ENCODE results near the gene NYAP1. TPM values are rescaled to one million over a fixed set of nuclear protein-coding genes. Genes with fewer than 3 reads are reported as not detected.
"Not testable (repeated sequence)": the region's sequence is repeated elsewhere in the genome, so short reads cannot be mapped to it uniquely, and the experiment has no call there.

NYAP1 gene
- under 1 TPM; 0.23 to 0.32 TPM for total RNA-seq

DNA sequence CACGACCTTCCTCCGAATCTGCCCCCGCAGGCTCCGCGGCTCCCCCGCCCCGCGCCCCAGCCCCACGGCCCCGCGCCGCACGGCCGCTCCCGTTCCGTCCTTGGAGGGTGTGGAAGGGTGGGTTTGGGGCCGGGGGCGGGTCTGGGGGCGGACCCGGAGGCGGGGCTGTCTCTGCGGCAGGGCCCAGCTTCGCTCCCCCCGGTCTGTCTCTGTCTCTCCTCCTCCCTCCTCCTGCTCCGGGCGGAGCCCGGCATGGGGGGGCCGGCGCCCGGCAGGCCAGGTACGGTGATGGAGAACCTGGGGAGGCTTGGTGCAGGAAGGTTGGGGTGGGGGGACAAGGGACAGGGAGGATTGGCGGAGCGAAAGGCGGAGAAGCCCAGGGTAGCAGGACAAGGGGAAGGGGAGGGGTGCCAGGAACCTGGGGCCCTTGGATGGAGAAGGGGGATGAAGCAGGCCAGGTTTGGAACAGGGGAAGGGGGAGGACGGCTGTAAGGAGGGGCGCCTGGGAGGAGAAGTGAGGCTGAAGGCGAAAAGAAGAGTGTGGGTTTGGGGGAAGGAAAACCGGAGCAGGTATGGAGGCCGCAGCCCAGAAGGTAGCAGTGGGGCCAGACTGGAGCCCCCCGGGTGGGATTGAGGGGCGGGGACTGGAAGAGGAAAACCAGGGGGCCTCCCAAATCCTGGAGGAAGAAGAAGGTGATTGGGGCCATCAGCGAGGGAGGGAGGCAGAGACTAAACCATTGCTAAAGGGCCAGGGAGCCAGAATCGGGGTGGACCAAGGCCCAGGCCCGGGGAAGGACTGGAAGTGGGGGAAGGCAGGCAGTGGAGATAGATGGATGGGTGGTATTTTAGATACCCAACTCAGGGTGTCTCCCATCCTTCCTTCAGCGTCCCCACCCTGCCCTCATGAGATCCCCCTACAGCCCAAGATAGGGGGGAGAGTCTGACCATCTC lies at the start of gene NYAP1:
Gene NYAP1, plus strand, starts transcription at position 206 of the 951 bp plus-strand sequence. CDS start 1,385 bp downstream, outside the sequence.
- CTCF ChIA-PET: interaction anchor here (1.1 to 1.4 kb wide), 2 partner anchors 10 to 13 kb away, joined by 3 to 4 read pairs; no protein-coding TSS in a partner anchor

DNA sequence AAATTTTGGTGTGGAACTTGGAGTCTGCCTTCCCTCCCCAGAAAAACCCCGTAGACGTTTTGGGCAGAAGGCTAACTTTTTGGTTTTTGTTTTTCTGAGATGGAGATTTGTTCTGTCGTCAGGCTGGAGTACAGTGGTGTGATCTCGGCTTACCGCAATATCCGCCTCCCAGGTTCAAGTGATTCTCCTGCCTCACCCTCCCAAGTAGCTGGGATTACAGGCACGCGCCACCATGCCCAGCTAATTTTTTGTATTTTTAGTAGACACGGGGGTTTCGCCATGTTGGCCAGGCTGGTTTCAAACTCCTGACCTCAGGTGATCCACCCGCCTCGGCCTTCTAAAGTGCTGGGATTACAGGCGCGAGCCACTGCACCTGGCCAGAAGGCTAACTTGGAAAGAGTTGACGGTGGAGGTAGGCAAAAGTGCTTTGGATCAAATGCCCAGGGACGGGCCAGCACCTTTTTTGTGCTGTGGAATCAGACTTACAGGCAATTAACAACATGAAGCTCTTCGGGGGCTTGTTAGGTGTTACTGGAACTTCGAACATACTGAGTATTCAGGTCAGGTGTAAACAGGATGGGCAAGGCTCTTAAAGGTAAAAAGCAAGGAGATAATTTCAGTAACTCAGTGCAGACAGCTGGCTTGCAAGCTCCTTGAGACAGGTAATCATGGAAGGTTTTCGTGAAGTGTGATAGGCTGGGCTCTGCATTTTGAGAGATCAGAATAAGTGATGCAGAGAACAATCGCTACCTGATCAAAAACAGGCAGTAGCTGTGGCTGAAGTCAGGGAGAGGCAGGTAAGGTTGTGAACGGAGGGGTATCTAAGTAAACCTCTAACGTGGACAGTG lies 49.2 kb upstream of the NYAP1 start:
- CTCF ChIA-PET: interaction anchor here (1.0 to 2.1 kb wide), 3 partner anchors 10 to 48 kb away, joined by 3 to 8 read pairs (median 3); no protein-coding TSS in a partner anchor
- H3K27me3 Mint-ChIP-seq: no peaks in the 10 kb centered on the region
- H3K4me1 Mint-ChIP-seq: peaks cover 63% of the 10 kb centered on the region
- POLR2A ChIA-PET: interaction anchor here (1.3 kb wide), 1 partner anchor 10 kb away, joined by 6 read pairs; no protein-coding TSS in a partner anchor
- peaks cover 57% of the 10 kb centered on the region for H3K36me3 Mint-ChIP-seq (ENCODE audit: low read depth)
- no peaks in the 10 kb centered on the region for H3K9me3 Mint-ChIP-seq
- no peak for DNase-seq
- peak overlapping the region; percentile 90 for H3K4me3 Mint-ChIP-seq
- peak overlapping the region; percentile 93 for H3K27ac Mint-ChIP-seq

More for the DNA sequence above, at the start of gene NYAP1:
- peaks cover 1% of the 10 kb centered on the region for H3K36me3 Mint-ChIP-seq (ENCODE audit: low read depth)
- no peaks in the 10 kb centered on the region for H3K9me3 Mint-ChIP-seq
- no peaks in the 10 kb centered on the region for H3K27me3 Mint-ChIP-seq
- peak within 1 kb of the TSS; percentile 83 for H3K4me3 Mint-ChIP-seq
- peak within 1 kb of the TSS; percentile 71 for H3K27ac Mint-ChIP-seq
- DNase-seq: peak; percentile 43
- peaks cover 27% of the 10 kb centered on the region for H3K4me1 Mint-ChIP-seq
- POLR2A ChIA-PET: no interaction called here

DNA sequence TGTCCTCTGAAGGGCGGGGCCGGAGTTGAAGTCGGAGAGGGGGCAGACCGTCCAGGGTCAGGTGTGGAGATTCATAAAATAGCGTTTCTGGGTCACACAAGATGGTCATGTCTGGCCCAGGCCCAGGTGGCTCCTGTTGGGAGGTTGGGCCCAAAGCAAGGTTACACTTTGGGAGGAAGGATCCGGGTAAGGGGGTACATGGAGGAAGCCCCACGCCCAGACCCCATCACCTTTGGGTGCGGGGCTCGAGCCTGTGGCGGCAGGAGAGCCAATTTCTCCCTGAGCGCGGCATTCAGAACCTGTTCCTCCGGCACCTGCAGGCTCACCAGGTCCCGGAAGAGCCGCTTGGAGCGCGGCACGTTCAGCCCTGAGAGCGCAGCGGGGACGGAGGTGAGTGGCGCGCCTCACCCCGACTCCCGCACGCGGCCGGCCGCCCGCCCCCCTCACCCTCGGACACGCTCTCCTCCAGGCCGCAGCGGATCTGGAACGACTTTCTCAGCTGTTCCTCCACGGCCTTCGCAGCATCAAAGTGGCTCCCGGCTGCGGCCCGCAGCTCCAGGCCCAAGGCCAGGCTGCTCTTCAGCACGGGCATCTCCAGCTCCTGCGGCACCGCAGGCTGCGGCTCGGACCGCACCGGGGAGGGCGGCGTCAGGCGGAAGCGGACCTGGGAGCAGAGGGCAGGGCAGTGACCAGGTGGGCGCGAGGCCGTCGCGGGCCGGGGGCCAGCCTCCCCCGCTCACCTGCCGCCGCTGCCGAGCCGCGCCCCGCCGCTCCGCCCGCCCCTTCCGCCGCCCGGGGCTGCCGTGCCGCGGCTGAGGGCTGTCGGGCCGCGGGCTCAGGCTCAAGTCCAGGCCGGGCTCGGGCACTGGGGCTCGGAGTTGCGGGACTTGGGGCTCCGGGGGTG lies 48.1 kb upstream of the NYAP1 start:
- H3K27ac Mint-ChIP-seq: peak overlapping the region; percentile 97
- peak; percentile 58 for DNase-seq
- peak overlapping the region; percentile 95 for H3K4me3 Mint-ChIP-seq
- H3K36me3 Mint-ChIP-seq (ENCODE audit: low read depth): peaks cover 50% of the 10 kb centered on the region
- H3K27me3 Mint-ChIP-seq: no peaks in the 10 kb centered on the region
- ChIA-PET CTCF (interaction anchor here (0.9 to 2.1 kb wide), 6 partner anchors 9 to 417 kb away, joined by 3 to 8 read pairs (median 3); partner anchors contain the start of gene SLC12A9), POLR2A (no interaction called here)
- H3K9me3 Mint-ChIP-seq: no peaks in the 10 kb centered on the region
- peaks cover 57% of the 10 kb centered on the region for H3K4me1 Mint-ChIP-seq

DNA sequence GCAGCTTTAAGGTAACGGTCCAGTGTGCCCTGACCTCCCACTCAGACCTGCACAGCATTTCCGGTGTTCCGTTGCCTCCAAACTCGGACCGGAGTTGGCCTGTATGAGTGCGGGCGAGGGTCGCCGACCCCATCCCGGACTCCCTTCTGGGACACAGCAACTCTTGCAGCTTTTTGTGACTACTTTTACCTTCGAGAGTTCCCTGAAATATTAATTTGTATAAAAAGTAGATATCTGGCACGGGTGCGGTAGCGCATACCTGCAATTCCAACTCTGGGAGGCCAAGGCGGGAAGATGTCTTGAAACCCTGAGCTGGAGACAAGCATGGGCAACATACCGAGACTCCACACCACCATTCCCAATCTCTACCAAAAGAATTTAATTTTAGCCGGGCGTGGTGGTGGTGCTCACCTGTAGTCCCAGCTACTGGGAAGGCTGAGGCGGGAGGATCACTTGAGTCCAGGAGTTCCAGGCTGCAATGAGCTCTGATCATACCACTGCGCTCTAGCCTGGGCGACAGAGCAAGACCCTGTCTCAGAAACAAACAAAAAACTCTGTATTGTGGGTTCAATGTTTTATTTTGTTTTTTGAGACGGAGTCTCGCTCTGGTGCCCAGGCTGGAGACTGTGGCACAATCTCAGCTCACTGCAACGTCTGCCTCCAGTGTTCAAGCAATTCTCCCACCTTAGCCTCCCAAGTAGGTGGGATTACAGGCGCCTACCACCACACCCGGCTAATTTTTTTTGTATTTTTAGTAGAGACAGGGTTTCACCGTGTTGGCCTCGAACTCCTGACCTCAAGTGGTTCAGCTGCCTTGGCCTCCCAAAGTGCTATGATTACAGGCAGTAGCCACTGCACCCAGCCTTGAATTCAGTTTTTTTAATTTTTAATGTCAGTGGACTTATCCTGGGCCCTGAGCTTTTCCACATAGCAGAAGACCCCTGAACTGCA lies 46.3 kb upstream of the NYAP1 start:
- POLR2A ChIA-PET: no interaction called here
- Mint-ChIP-seq H3K4me3 (peak overlapping the region; percentile 95), H3K27me3 (no peaks in the 10 kb centered on the region), H3K4me1 (peaks cover 39% of the 10 kb centered on the region), H3K36me3 (ENCODE audit: low read depth) (peaks cover 35% of the 10 kb centered on the region), H3K9me3 (no peaks in the 10 kb centered on the region), H3K27ac (peak overlapping the region; percentile 97)
- CTCF ChIA-PET: interaction anchor here (0.7 to 1.9 kb wide), 11 partner anchors 9 to 415 kb away, joined by 3 to 8 read pairs (median 3); partner anchors contain the start of gene SLC12A9
- DNase-seq: no peak

DNA sequence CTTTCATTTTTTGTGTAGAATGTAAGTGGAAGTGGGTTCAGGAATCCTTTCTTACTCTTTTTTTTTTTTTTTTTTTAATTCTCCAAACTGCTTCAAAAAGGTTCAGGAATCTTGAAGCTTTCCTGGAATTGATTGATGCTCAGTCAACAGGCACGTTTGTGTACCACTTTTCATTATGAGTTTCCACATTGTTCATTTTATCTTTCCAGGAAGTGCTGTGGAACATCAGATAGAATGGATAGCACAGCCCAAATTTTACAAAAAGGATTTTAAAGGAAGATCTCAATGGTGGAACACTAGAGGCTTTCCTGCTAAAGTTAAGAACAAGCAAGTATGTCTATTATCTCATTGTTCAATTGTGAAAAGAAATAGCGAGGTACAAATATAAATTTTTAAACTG lies 45.6 kb upstream of the NYAP1 start:
- ChIA-PET CTCF (interaction anchor here (0.7 to 1.9 kb wide), 3 partner anchors 10 to 1038 kb away, joined by 5 to 8 read pairs (median 5); no protein-coding TSS in a partner anchor), POLR2A (no interaction called here)
- DNase-seq: no peak
- Mint-ChIP-seq H3K4me1 (peaks cover 36% of the 10 kb centered on the region), H3K36me3 (ENCODE audit: low read depth) (peaks cover 28% of the 10 kb centered on the region), H3K9me3 (no peaks in the 10 kb centered on the region), H3K27me3 (no peaks in the 10 kb centered on the region), H3K27ac (no peak overlapping the region), H3K4me3 (no peak overlapping the region)

DNA sequence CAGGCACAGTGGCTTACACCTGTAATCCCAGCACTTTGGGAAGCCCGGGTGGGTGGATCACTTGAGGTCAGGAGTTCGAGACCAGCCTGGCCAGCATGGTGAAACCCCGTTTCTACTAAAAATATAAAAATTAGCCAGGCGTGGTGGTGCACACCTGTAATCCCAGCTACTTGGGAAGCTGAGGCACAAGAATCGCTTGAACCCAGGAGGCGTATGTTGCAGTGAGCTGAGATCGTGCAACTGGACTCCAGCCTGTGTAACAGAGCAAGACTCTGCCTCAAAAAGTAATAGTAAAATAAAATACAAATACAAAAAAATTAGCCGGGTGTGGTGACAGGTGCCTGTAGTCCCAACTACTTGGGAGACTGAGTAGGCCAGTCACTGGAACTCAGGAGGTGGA lies 45.0 kb upstream of the NYAP1 start:
- POLR2A ChIA-PET, H3K4me3 Mint-ChIP-seq, H3K27me3 Mint-ChIP-seq, DNase-seq, H3K9me3 Mint-ChIP-seq, H3K27ac Mint-ChIP-seq: not testable (repeated sequence)
- Mint-ChIP-seq H3K36me3 (ENCODE audit: low read depth) (peaks cover 22% of the 10 kb centered on the region), H3K4me1 (peaks cover 34% of the 10 kb centered on the region)
- CTCF ChIA-PET: interaction anchor here (0.7 to 1.9 kb wide), 2 partner anchors 11 to 1039 kb away, joined by 5 to 8 read pairs; no protein-coding TSS in a partner anchor

DNA sequence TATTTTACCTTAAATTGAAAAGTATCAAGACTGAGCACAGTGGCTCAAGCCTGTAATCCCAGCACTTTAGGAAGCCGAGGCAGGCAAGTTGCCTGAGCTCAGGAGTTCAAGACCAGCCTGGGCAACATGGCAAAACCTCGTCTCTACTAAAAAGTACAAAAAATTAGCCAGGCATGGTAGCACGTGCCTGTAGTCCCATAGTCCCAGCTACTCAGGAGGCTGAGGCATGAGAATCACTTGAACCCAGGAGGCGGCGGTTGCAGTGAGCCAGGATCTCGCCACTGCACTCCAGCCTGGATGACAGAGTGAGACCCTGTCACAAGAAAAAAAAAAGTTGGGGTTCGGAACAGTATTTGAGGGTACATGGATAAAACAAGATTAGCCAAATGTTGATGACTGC lies 44.5 kb upstream of the NYAP1 start:
- POLR2A ChIA-PET, H3K9me3 Mint-ChIP-seq, DNase-seq, H3K27ac Mint-ChIP-seq, H3K27me3 Mint-ChIP-seq, H3K4me3 Mint-ChIP-seq: not testable (repeated sequence)
- CTCF ChIA-PET: interaction anchor here (1.0 to 2.6 kb wide), 2 partner anchors 11 to 15 kb away, joined by 3 to 8 read pairs; no protein-coding TSS in a partner anchor
- H3K36me3 Mint-ChIP-seq (ENCODE audit: low read depth): peaks cover 17% of the 10 kb centered on the region
- H3K4me1 Mint-ChIP-seq: peaks cover 30% of the 10 kb centered on the region

DNA sequence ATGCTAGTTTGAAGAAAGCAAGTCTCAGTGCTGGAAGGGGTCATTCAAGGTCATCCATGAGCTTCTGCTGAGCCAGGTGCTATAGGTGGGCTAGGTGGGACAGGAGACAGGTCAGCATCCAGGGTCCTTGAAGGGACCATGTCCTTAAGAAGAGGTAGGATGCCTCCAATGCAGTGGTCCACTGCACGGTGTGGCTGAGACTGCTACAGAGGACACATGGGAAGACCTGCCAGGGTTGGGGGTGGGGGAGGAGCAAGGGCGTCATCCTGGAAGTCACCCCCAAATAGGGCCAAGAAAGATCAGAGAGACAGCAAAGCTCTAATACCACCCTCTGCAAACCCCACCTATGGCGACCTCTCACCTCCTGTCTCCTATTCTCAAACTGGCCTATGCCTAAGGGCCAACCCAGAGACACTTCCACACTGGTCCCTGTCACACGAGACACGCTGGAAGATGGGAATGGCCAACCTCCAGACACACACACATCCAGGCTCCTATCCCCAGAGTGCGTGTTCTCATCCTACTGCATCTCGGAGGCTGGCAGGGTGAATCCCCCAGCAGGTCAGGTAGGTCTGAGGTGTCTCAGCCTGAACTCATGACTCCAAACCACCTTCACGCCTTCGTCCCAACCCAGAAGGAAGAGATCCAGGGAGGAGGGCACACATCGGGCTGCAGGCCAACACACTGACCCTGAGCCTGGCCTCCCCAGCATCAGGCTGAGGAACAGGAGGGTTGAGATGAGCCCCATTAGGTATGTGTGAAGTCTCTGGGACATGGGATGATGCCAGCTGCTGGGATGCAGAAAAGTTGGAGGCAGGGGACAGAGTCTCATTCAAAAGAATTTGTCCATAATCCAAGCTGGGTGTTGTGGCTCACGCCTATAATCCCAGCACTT lies 41.8 kb upstream of the NYAP1 start:
- Mint-ChIP-seq H3K9me3 (no peaks in the 10 kb centered on the region), H3K36me3 (ENCODE audit: low read depth) (no peaks in the 10 kb centered on the region), H3K4me3 (no peak overlapping the region), H3K4me1 (peaks cover 33% of the 10 kb centered on the region), H3K27ac (no peak overlapping the region), H3K27me3 (no peaks in the 10 kb centered on the region)
- DNase-seq: no peak
- CTCF ChIA-PET: interaction anchor here (1.2 to 2.6 kb wide), 3 partner anchors 8 to 41 kb away, joined by 3 to 8 read pairs (median 6); no protein-coding TSS in a partner anchor
- POLR2A ChIA-PET: no interaction called here

DNA sequence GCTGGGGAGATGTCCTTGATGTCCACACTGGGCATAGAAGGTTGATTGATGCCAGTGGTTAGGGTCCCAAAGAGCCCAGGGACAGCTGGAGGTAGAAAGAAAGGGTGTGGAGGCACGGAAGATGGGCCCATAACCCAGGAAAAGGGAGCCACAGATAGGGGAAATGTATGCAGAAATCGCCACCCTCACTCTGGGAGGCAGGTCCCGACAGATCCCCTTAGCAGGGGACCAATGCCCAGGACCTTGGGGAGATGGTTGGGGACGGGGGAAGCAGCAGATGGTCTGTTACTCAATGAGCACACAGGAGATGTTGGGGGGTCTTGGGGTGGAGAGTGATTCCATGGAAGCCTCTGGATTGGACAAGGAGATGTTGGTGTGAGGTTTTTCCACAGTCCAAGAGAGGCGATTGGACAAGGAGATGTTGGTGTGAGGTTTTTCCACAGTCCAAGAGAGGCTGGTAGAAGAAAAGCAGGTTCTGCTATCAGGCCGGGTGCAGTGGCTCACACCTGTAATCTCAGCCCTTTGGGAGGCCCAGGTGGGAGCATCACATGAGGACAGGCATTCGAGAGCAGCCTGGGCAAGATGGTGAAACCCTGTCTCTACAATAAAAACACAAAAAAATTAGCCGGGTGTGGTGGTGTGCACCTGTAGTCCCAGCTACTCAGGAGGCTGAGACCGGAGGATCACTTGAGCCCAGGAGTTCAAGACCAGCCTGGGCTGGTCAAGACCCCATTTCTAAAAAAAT lies 40.5 kb upstream of the NYAP1 start:
- Mint-ChIP-seq H3K9me3 (no peaks in the 10 kb centered on the region), H3K36me3 (ENCODE audit: low read depth) (no peaks in the 10 kb centered on the region), H3K27ac (peak overlapping the region; percentile 68), H3K4me1 (peaks cover 28% of the 10 kb centered on the region), H3K4me3 (no peak overlapping the region), H3K27me3 (no peaks in the 10 kb centered on the region)
- DNase-seq: no peak
- CTCF ChIA-PET: interaction anchor here (0.6 to 1.4 kb wide), 3 partner anchors 12 to 267 kb away, joined by 3 to 6 read pairs (median 3); no protein-coding TSS in a partner anchor
- POLR2A ChIA-PET: no interaction called here

Measured in activated CD4-positive, alpha-beta T cell treated with anti-CD3 and anti-CD28 coated beads, Interleukin-2, amount 10 ng/mL, durations not matched to agents 7 days and 5 days (primary cell).